ENCODE data around the gene C1orf52.

The C1orf52 gene

DNA sequence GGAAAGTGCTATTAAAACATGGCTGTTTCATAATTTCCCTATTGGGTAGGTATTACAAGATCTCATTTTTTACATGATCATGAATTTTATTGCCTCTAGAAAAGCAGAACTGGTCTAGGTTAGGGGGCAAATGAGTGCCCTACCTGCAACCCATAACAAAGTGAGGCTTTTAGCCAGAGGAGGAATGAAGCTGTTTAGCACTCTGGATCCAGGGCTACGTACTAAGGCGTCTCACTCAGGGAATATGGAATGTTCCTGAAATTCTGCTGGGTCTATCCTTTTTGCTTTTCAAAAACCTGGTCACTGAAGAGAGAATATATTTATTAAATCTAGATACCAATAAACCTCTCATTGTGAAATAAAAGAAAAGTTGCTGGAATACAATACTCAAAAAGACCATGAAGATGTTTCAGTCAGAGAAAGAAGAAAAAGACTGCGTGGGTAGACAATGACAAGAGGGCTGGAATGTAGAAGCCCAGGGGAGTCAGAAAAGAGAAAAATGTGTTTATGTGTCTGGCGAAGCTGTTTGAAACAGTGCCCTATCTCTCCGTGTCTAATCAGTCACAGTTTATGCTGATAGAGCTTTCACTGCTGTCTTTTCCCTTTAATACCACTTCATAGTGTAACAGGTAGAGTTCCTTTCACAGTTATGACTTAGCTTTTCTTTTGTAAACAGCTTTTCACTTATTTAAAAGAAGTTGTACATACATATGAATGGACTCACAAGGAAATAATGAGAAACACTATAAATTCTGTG is 33.7 kb downstream of the C1orf52 start:
- H3K4me3 ChIP-seq (ENCODE audit: control insufficient read depth, low read depth, low read length) = no peak overlapping the region
- TF ChIP-seq, protein P1, sequence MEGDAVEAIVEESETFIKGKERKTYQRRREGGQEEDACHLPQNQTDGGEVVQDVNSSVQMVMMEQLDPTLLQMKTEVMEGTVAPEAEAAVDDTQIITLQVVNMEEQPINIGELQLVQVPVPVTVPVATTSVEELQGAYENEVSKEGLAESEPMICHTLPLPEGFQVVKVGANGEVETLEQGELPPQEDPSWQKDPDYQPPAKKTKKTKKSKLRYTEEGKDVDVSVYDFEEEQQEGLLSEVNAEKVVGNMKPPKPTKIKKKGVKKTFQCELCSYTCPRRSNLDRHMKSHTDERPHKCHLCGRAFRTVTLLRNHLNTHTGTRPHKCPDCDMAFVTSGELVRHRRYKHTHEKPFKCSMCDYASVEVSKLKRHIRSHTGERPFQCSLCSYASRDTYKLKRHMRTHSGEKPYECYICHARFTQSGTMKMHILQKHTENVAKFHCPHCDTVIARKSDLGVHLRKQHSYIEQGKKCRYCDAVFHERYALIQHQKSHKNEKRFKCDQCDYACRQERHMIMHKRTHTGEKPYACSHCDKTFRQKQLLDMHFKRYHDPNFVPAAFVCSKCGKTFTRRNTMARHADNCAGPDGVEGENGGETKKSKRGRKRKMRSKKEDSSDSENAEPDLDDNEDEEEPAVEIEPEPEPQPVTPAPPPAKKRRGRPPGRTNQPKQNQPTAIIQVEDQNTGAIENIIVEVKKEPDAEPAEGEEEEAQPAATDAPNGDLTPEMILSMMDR (IDR thresholded peaks at IDR 0.05; ENCODE audit: control insufficient read depth, insufficient read depth, low read depth, low read length, missing control alignments) = no peak
- DNase-seq (ENCODE audit: low read depth) = no peak

DNA sequence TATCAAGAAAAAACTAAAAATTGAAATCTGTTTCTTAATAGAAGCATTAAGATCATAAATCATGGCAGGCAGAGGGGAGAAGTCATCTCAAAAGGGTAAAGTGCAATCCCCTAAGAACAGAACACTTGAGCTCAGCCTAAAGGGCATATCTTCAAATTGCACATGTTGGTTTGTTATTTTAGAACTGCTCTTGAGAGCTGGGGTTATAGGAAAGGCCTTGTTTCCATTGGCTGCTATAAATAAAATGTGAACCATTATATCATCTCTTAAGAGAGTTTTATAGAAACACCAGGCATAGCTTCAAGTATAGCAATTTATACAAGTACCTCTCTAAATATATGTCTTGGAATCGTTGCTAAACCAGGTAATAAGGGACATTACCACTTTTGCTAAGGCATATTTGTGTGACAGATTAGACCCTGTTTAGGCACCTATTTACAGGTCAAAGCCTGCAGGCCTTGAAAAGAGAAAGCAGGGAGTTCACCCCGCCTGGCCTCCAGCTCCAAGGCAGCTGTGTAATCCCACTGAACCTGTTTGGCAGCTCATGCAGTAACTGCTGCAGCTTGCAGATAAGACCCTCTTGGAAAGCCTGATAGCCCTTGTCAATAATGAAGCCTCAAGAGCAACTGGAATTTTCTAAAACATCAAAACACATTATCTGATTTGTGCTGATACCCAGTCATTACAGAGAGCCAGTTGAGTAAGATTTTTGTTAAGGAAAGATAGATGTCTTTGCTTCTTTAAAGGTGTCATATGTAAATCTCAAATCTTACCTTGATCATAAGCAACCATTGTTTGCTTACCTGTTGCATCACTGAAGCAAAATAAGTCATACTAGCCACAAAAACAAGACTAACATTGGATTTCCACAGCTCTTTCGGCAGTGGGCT is 34.5 kb downstream of the C1orf52 start:
- TF ChIP-seq, protein P1 (IDR thresholded peaks at IDR 0.05; ENCODE audit: control insufficient read depth, insufficient read depth, low read depth, low read length, missing control alignments) = no peak
- H3K4me3 ChIP-seq (ENCODE audit: control insufficient read depth, low read depth, low read length) = no peak overlapping the region
- DNase-seq (ENCODE audit: low read depth) = no peak

DNA sequence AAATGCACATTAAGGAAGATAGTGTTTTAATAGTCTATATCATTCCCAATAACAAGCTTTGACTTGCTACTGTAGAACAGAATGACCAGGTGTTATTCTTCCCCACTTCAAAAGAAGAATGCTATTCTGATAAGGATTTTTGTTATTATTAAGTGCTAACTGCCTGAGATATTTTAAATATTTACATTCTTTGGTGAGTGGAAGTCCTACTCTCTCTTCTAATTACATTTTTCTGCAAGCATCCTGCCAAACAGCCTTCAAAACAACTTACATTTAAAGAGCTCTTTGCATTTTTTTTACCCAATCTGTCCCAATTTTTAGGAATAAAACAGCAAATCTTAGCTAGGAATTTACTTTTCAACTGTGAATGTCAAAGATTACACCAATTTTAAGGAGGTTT is 35.2 kb downstream of the C1orf52 start:
- TF ChIP-seq, protein P1 (IDR thresholded peaks at IDR 0.05; ENCODE audit: control insufficient read depth, insufficient read depth, low read depth, low read length, missing control alignments) = no peak
- H3K4me3 ChIP-seq (ENCODE audit: control insufficient read depth, low read depth, low read length) = no peak overlapping the region
- no peak for DNase-seq (ENCODE audit: low read depth)

DNA sequence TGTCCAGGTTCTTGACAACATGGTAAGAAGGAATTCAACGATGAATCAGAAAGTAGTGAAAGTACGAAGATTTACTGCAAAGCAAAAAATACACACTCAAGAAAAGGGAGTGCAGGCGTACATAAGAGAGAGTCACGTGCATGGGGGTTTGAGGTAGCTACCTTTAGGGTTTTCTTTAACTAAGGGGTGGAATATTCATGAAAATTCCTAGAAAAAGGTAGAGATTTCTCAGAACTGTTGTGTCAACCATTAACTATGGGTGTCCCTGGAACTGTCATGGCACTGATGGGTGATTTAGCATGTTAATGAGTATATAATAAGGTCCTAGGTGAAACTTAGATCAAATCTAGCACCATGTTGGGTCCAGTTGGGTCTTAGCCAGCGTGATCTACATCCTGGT is 36.1 kb downstream of the C1orf52 start:
- no peak for DNase-seq (ENCODE audit: low read depth)
- TF ChIP-seq, protein P1 (IDR thresholded peaks at IDR 0.05; ENCODE audit: control insufficient read depth, insufficient read depth, low read depth, low read length, missing control alignments) = no peak

DNA sequence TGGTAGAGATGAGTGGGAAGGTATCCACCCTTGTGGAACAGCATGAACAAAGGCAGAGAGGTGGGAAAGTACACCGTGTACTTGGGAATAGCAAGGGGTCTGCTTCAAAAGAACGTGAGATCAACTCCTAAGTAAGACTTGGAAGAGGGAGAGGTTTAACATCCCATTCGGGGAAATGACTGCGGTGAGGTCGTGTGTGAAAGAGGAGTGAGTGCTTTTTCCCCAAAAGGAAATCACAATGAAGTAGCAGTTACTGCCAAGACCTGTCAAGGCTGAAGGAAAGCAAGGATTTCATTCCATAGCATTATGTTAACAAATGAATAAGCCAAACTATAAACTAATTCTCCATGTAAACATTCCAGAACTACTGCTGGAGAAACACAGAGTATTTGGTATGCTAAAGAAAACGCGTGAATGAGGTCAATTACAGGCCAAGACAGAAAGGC is 38.7 kb downstream of the C1orf52 start:
- TF ChIP-seq, protein P1 (IDR thresholded peaks at IDR 0.05; ENCODE audit: control insufficient read depth, insufficient read depth, low read depth, low read length, missing control alignments) = no peak
- no peak overlapping the region for H3K4me3 ChIP-seq (ENCODE audit: control insufficient read depth, low read depth, low read length)
- DNase-seq (ENCODE audit: low read depth) = no peak

More for the DNA sequence above, 36.1 kb downstream of the C1orf52 start:
- H3K4me3 ChIP-seq (ENCODE audit: control insufficient read depth, low read depth, low read length) = no peak overlapping the region

DNA sequence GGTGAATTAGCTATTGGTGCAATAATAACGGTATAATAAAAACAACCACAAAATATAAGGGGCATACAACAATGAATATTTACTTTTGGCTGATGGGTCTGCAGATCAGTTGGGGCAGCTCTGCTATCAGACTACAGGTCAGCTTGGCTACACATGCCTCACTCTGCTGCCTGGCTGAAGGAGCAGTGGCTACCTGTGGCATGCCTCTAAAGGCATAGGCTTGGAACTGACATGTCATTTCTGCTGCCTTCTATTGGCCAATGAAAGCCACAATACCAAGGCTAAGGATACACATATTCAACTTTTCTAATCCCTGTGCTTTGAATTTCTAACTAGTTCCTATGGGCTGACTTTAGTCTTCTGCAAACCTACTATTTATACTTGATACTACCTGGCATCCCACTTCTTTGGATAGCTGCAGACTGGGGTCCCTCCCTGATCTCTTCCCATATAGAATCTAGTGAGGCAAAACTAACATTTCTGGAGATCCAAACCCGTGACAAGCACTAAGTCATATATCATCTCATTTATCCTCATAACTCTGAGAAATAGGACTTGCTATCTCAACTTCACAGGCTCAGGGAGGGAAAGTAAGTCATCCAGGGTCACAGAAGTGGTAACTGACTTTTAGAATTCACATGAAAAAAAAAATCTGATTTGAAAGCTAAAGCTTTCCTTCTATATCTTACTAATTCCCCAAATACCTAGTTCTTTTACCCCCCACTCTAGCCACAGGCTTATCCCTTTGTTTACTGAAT is 39.4 kb downstream of the C1orf52 start:
- TF ChIP-seq, protein P1 (IDR thresholded peaks at IDR 0.05; ENCODE audit: control insufficient read depth, insufficient read depth, low read depth, low read length, missing control alignments) = no peak
- no peak overlapping the region for H3K4me3 ChIP-seq (ENCODE audit: control insufficient read depth, low read depth, low read length)
- no peak for DNase-seq (ENCODE audit: low read depth)

Data from AG09309 (cell line).